IgD-negative memory B cell (primary cell): ENCODE data around the gene CAPN6. TPM values are rescaled to one million over a fixed set of nuclear protein-coding genes. Genes with fewer than 3 reads are reported as not detected.

Source experiments
- H3K27ac Mint-ChIP-seq, 3 donors: one replicate each; pipeline ENCODE4 v1.8.0; 2020 to 2022; ENCODE audit warnings: mild to moderate bottlenecking in 3 of 3, mixed read lengths in 3 of 3, moderate library complexity in 1 of 3
- H3K27me3 Mint-ChIP-seq: one replicate; pipeline ENCODE4 v1.8.0; 2021; ENCODE audit warnings: mixed read lengths
- H3K36me3 Mint-ChIP-seq: one replicate; pipeline ENCODE4 v1.8.0; 2020; ENCODE audit warnings: mild to moderate bottlenecking, mixed read lengths
- H3K4me1 Mint-ChIP-seq, 3 donors: one replicate each; pipeline ENCODE4 v1.8.0; 2020 to 2022; ENCODE audit warnings: mixed read lengths in 3 of 3, mild to moderate bottlenecking in 1 of 3
- H3K4me3 Mint-ChIP-seq, 4 donors: one replicate each; pipeline ENCODE4 v1.8.0; 2020 to 2022; ENCODE audit warnings: mild to moderate bottlenecking in 4 of 4, mixed read lengths in 4 of 4, moderate library complexity in 3 of 4
- H3K9me3 Mint-ChIP-seq, 3 donors: one replicate each; pipeline ENCODE4 v1.8.0; 2020 to 2021; ENCODE audit warnings: mixed read lengths in 3 of 3, mild to moderate bottlenecking in 1 of 3
- polyA plus RNA-seq: library from polyadenylated mRNA; unstranded; fragments of 300-500 nt; fragmentation: Illumina TruSeq; gene quantifications from one replicate; pipeline ENCODE4 v1.2.3, GENCODE V29; 2021

CAPN6 gene
- polyA plus RNA-seq = not detected

- H3K9me3 Mint-ChIP-seq = peaks cover 0 to 2% (median 0%) of the 10 kb centered on the region in 3 donors
- H3K27ac Mint-ChIP-seq = peak within 1 kb of the TSS in 1 of 3 donors; percentile 39
- peaks cover 6% of the 10 kb centered on the region for H3K27me3 Mint-ChIP-seq
- H3K4me3 Mint-ChIP-seq = no peak within 1 kb of the TSS
- no peaks in the 10 kb centered on the region for H3K36me3 Mint-ChIP-seq
- peaks cover 0 to 4% (median 0%) of the 10 kb centered on the region in 3 donors for H3K4me1 Mint-ChIP-seq
Measured at GRCh38 chrX:111270339-111270738, at the start of gene CAPN6. Gene CAPN6 (minus strand): TSS chrX:111270483. CDS start chrX:111263936, 6,547 bp downstream.

- H3K27me3 Mint-ChIP-seq = peaks cover 4% of the 10 kb centered on the region
- H3K9me3 Mint-ChIP-seq = no peaks in the 10 kb centered on the region
- H3K27ac Mint-ChIP-seq = no peak overlapping the region
- H3K36me3 Mint-ChIP-seq = no peaks in the 10 kb centered on the region
- H3K4me1 Mint-ChIP-seq = no peaks in the 10 kb centered on the region
- no peak overlapping the region for H3K4me3 Mint-ChIP-seq
Measured at GRCh38 chrX:111319451-111319850, 49.2 kb upstream of the CAPN6 start.

- Mint-ChIP-seq H3K4me3 (no peak overlapping the region), H3K36me3 (no peaks in the 10 kb centered on the region), H3K4me1 (no peaks in the 10 kb centered on the region), H3K27me3 (peaks cover 4% of the 10 kb centered on the region), H3K27ac (peak overlapping the region in 1 of 3 donors; percentile 6), H3K9me3 (peaks cover 0 to 4% (median 0%) of the 10 kb centered on the region in 3 donors)
Measured at GRCh38 chrX:111318901-111319300, 48.6 kb upstream of the CAPN6 start.

- Mint-ChIP-seq H3K4me1 (no peaks in the 10 kb centered on the region), H3K9me3 (peaks cover 0 to 3% (median 0%) of the 10 kb centered on the region in 3 donors)
Measured at GRCh38 chrX:111309083-111309482, 38.8 kb upstream of the CAPN6 start.

GRCh38 chrX:111308039-111308438 is 37.8 kb upstream of the CAPN6 start:
- Mint-ChIP-seq H3K4me1 (no peaks in the 10 kb centered on the region), H3K27ac (no peak overlapping the region), H3K9me3 (no peaks in the 10 kb centered on the region), H3K36me3 (no peaks in the 10 kb centered on the region), H3K27me3 (peaks cover 3% of the 10 kb centered on the region), H3K4me3 (no peak overlapping the region)

More at GRCh38 chrX:111309083-111309482, 38.8 kb upstream of the CAPN6 start:
- Mint-ChIP-seq H3K27ac (peak overlapping the region in 1 of 3 donors; percentile 77), H3K27me3 (peaks cover 1% of the 10 kb centered on the region), H3K36me3 (no peaks in the 10 kb centered on the region), H3K4me3 (no peak overlapping the region)

- H3K9me3 Mint-ChIP-seq = no peaks in the 10 kb centered on the region
- no peaks in the 10 kb centered on the region for H3K4me1 Mint-ChIP-seq
- H3K36me3 Mint-ChIP-seq = peaks cover 1% of the 10 kb centered on the region
- peaks cover 5% of the 10 kb centered on the region for H3K27me3 Mint-ChIP-seq
- no peak overlapping the region for H3K4me3 Mint-ChIP-seq
- H3K27ac Mint-ChIP-seq = no peak overlapping the region
Measured at GRCh38 chrX:111302284-111302683, 32.0 kb upstream of the CAPN6 start.

GRCh38 chrX:111288841-111289240 is 18.6 kb upstream of the CAPN6 start:
- Mint-ChIP-seq H3K4me1 (peaks cover 0 to 1% (median 0%) of the 10 kb centered on the region in 3 donors), H3K36me3 (no peaks in the 10 kb centered on the region), H3K9me3 (peaks cover 0 to 3% (median 1%) of the 10 kb centered on the region in 3 donors), H3K27me3 (peaks cover 3% of the 10 kb centered on the region), H3K4me3 (no peak overlapping the region), H3K27ac (no peak overlapping the region)

GRCh38 chrX:111284631-111285293 is 14.5 kb upstream of the CAPN6 start:
- peaks cover 0 to 3% (median 1%) of the 10 kb centered on the region in 3 donors for H3K9me3 Mint-ChIP-seq
- no peaks in the 10 kb centered on the region for H3K4me1 Mint-ChIP-seq
- no peak overlapping the region for H3K4me3 Mint-ChIP-seq
- no peaks in the 10 kb centered on the region for H3K27me3 Mint-ChIP-seq
- H3K27ac Mint-ChIP-seq = no peak overlapping the region
- no peaks in the 10 kb centered on the region for H3K36me3 Mint-ChIP-seq

- peaks cover 0 to 1% (median 0%) of the 10 kb centered on the region in 3 donors for H3K4me1 Mint-ChIP-seq
- H3K27ac Mint-ChIP-seq = no peak overlapping the region
- H3K4me3 Mint-ChIP-seq = no peak overlapping the region
- H3K9me3 Mint-ChIP-seq = peaks cover 0 to 4% (median 3%) of the 10 kb centered on the region in 3 donors
- no peaks in the 10 kb centered on the region for H3K36me3 Mint-ChIP-seq
- H3K27me3 Mint-ChIP-seq = no peaks in the 10 kb centered on the region
Measured at GRCh38 chrX:111283446-111283845, 13.2 kb upstream of the CAPN6 start.

- H3K27me3 Mint-ChIP-seq = no peaks in the 10 kb centered on the region
- peaks cover 0 to 1% (median 0%) of the 10 kb centered on the region in 3 donors for H3K4me1 Mint-ChIP-seq
- peaks cover 0 to 4% (median 3%) of the 10 kb centered on the region in 3 donors for H3K9me3 Mint-ChIP-seq
- H3K36me3 Mint-ChIP-seq = no peaks in the 10 kb centered on the region
- H3K27ac Mint-ChIP-seq = no peak overlapping the region
- no peak overlapping the region for H3K4me3 Mint-ChIP-seq
Measured at GRCh38 chrX:111282991-111283390, 12.7 kb upstream of the CAPN6 start.

GRCh38 chrX:111282139-111282538 is 11.9 kb upstream of the CAPN6 start:
- Mint-ChIP-seq H3K4me3 (no peak overlapping the region), H3K4me1 (peaks cover 0 to 1% (median 0%) of the 10 kb centered on the region in 3 donors), H3K27me3 (no peaks in the 10 kb centered on the region), H3K9me3 (peaks cover 0 to 4% (median 3%) of the 10 kb centered on the region in 3 donors), H3K36me3 (no peaks in the 10 kb centered on the region), H3K27ac (no peak overlapping the region)

- Mint-ChIP-seq H3K36me3 (no peaks in the 10 kb centered on the region), H3K4me3 (no peak overlapping the region), H3K9me3 (no peaks in the 10 kb centered on the region), H3K4me1 (peaks cover 0 to 4% (median 0%) of the 10 kb centered on the region in 3 donors), H3K27me3 (peaks cover 6% of the 10 kb centered on the region), H3K27ac (no peak overlapping the region)
Measured at GRCh38 chrX:111268506-111268905, 1.8 kb downstream of the CAPN6 start.

GRCh38 chrX:111265486-111265885 is 4.8 kb downstream of the CAPN6 start:
- Mint-ChIP-seq H3K36me3 (no peaks in the 10 kb centered on the region), H3K9me3 (peaks cover 0 to 5% (median 0%) of the 10 kb centered on the region in 3 donors), H3K27ac (no peak overlapping the region)

GRCh38 chrX:111264385-111264784 is 5.9 kb downstream of the CAPN6 start:
- Mint-ChIP-seq H3K27ac (no peak overlapping the region), H3K4me3 (no peak overlapping the region), H3K36me3 (no peaks in the 10 kb centered on the region), H3K4me1 (no peaks in the 10 kb centered on the region), H3K27me3 (peaks cover 3% of the 10 kb centered on the region), H3K9me3 (peaks cover 0 to 5% (median 0%) of the 10 kb centered on the region in 3 donors)

More at GRCh38 chrX:111265486-111265885, 4.8 kb downstream of the CAPN6 start:
- Mint-ChIP-seq H3K4me1 (no peaks in the 10 kb centered on the region), H3K27me3 (peaks cover 6% of the 10 kb centered on the region), H3K4me3 (no peak overlapping the region)

GRCh38 chrX:111262086-111262485 is 8.2 kb downstream of the CAPN6 start:
- Mint-ChIP-seq H3K36me3 (no peaks in the 10 kb centered on the region), H3K9me3 (peaks cover 0 to 5% (median 0%) of the 10 kb centered on the region in 3 donors), H3K4me3 (no peak overlapping the region), H3K27ac (no peak overlapping the region), H3K27me3 (peaks cover 3% of the 10 kb centered on the region), H3K4me1 (no peaks in the 10 kb centered on the region)

- Mint-ChIP-seq H3K4me1 (no peaks in the 10 kb centered on the region), H3K27me3 (peaks cover 2% of the 10 kb centered on the region), H3K27ac (no peak overlapping the region)
Measured at GRCh38 chrX:111260451-111260850, 9.8 kb downstream of the CAPN6 start.

More at GRCh38 chrX:111260451-111260850, 9.8 kb downstream of the CAPN6 start:
- H3K4me3 Mint-ChIP-seq = no peak overlapping the region
- peaks cover 0 to 5% (median 0%) of the 10 kb centered on the region in 3 donors for H3K9me3 Mint-ChIP-seq
- H3K36me3 Mint-ChIP-seq = no peaks in the 10 kb centered on the region
